Loucy (cell line): ENCODE measurements around the gene P2RX3.

Source experiments
- H2AFZ ChIP-seq: fragments of 200-600 bp; sonication (generic); 2 replicates; pipeline ENCODE4 v1.6.0; 2016; ENCODE audit warnings: antibody characterized with exemption, mild to moderate bottlenecking, low read length, moderate library complexity
- H3F3A ChIP-seq: fragments of 200-600 bp; 2 replicates; pipeline ENCODE4 v1.6.0; 2016; ENCODE audit warnings: antibody characterized with exemption, low read depth, mild to moderate bottlenecking
- H3K27me3 ChIP-seq: fragments of 200-600 bp; sonication (generic); 2 replicates; pipeline ENCODE4 v1.6.1; 2014; ENCODE audit warnings: low read length, mild to moderate bottlenecking; ENCODE audit not compliant: insufficient read depth, poor library complexity, severe bottlenecking
- H3K36me3 ChIP-seq: fragments of 200-600 bp; sonication (generic); 2 replicates; pipeline ENCODE4 v1.6.1; 2016; ENCODE audit warnings: low read length; ENCODE audit not compliant: insufficient read depth
- H3K4me1 ChIP-seq: fragments of 200-600 bp; sonication (generic); 2 replicates; pipeline ENCODE4 v1.5.1; 2014; ENCODE audit warnings: low read length, mild to moderate bottlenecking; ENCODE audit not compliant: insufficient read depth, poor library complexity, severe bottlenecking
- H3K4me2 ChIP-seq: fragments of 200-600 bp; sonication (generic); 2 replicates; pipeline ENCODE4 v1.6.0; 2014; ENCODE audit warnings: antibody characterized with exemption, low read length, low read depth, mild to moderate bottlenecking; ENCODE audit not compliant: poor library complexity, severe bottlenecking
- H3K4me3 ChIP-seq: fragments of 200-600 bp; sonication (generic); 2 replicates; pipeline ENCODE4 v1.5.1; 2014; ENCODE audit warnings: low read length, mild to moderate bottlenecking, mixed read lengths; ENCODE audit not compliant: poor library complexity, severe bottlenecking
- H3K79me2 ChIP-seq: fragments of 200-600 bp; sonication (generic); 2 replicates; pipeline ENCODE4 v1.6.1; 2014; ENCODE audit warnings: low read length; ENCODE audit not compliant: insufficient read depth
- H3K9ac ChIP-seq: fragments of 200-600 bp; sonication (generic); 2 replicates; pipeline ENCODE4 v1.6.0; 2014; ENCODE audit warnings: mild to moderate bottlenecking, low read depth, low read length, moderate library complexity; ENCODE audit not compliant: poor library complexity, severe bottlenecking
- H3K9me2 ChIP-seq: fragments of 200-600 bp; sonication (generic); replicated peaks from 2 replicates; pipeline ENCODE4 v1.6.1; 2016; ENCODE audit warnings: low read depth, low read length, mixed read lengths
- H3K9me3 ChIP-seq: fragments of 200-600 bp; sonication (generic); 2 replicates; pipeline ENCODE4 v1.6.1; 2014; ENCODE audit warnings: mild to moderate bottlenecking, antibody characterized with exemption, low read length, low read depth; ENCODE audit not compliant: insufficient read depth
- H4K20me1 ChIP-seq: fragments of 200-600 bp; sonication (generic); 2 replicates; pipeline ENCODE4 v1.6.0; 2014; ENCODE audit warnings: antibody characterized with exemption, low read length, mild to moderate bottlenecking; ENCODE audit not compliant: insufficient read depth, poor library complexity, severe bottlenecking
- CTCF ChIP-seq: fragments of 200-600 bp; sonication (generic); conservative IDR thresholded peaks from 2 replicates; pipeline ENCODE4 v1.5.1; 2014; ENCODE audit warnings: mild to moderate bottlenecking, antibody characterized with exemption, low read length
- EZH2phosphoT487 ChIP-seq: fragments of 200-600 bp; IDR thresholded peaks from 2 replicates; pipeline ENCODE4 v1.6.1; 2018; ENCODE audit warnings: antibody characterized with exemption, mild to moderate bottlenecking, moderate library complexity, borderline replicate concordance

P2RX3 gene

GRCh38 chr11:57310091-57310490, 28.1 kb upstream of the P2RX3 start:
- Histone ChIP-seq H2AFZ (no peak overlapping the region), H3K9ac (no peak overlapping the region), H3K79me2 (no peaks in the 10 kb centered on the region), H4K20me1 (no peaks in the 10 kb centered on the region), H3K4me1 (peaks cover 16% of the 10 kb centered on the region), H3K4me2 (no peak overlapping the region), H3F3A (no peaks in the 10 kb centered on the region), H3K27me3 (no peaks in the 10 kb centered on the region), H3K36me3 (no peaks in the 10 kb centered on the region), H3K9me2 (no peaks in the 10 kb centered on the region), H3K4me3 (no peak overlapping the region), H3K9me3 (no peaks in the 10 kb centered on the region)
- TF ChIP-seq EZH2phosphoT487 (no peak), CTCF (no peak)

DNA sequence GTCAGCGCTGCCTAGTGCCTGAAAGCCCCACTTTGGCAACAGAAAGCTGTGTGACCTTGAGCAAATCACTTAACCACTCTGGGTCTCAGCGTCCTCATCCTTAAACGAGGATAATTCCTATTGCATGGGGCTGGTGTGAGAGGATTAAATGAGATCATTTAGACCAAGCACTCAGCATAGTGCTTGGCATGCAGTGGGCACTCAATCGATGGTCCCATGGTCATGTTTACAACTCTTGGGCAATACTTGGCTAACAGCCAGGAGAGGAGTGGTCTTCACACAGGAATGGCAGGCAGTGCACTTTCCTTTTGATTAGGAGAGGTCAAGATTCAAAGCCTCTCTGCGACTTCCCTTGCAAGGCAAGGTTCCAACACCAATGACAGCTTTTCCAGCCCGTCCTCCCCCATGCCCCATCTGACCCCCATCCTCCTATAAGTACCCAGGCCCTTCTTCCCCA, 27.5 kb upstream of the P2RX3 start:
- Histone ChIP-seq H3K9me2 (no peaks in the 10 kb centered on the region), H2AFZ (no peak overlapping the region), H3K79me2 (no peaks in the 10 kb centered on the region), H3K4me1 (peaks cover 21% of the 10 kb centered on the region), H3K4me3 (peak overlapping the region; percentile 75), H3K4me2 (peak overlapping the region; percentile 96), H3F3A (no peaks in the 10 kb centered on the region), H3K9me3 (no peaks in the 10 kb centered on the region), H4K20me1 (no peaks in the 10 kb centered on the region), H3K36me3 (no peaks in the 10 kb centered on the region), H3K27me3 (no peaks in the 10 kb centered on the region), H3K9ac (peak overlapping the region; percentile 70)
- TF ChIP-seq CTCF (no peak), EZH2phosphoT487 (no peak)

- H2AFZ ChIP-seq: peak overlapping the region; percentile 66; the same call in 1 of the 2 replicates
- H3K4me1 ChIP-seq: peaks cover 28% of the 10 kb centered on the region
- H3F3A ChIP-seq: no peaks in the 10 kb centered on the region
- H3K9me3 ChIP-seq: no peaks in the 10 kb centered on the region
- no peak for TF ChIP-seq CTCF
- no peak for TF ChIP-seq EZH2phosphoT487
- peak overlapping the region; percentile 70 for H3K9ac ChIP-seq
- H3K36me3 ChIP-seq: no peaks in the 10 kb centered on the region
- no peaks in the 10 kb centered on the region for H4K20me1 ChIP-seq
- H3K4me2 ChIP-seq: peak overlapping the region; percentile 96
- H3K4me3 ChIP-seq: peak overlapping the region; percentile 75
- no peaks in the 10 kb centered on the region for H3K9me2 ChIP-seq
- H3K27me3 ChIP-seq: no peaks in the 10 kb centered on the region
- no peaks in the 10 kb centered on the region for H3K79me2 ChIP-seq
Observed at GRCh38 chr11:57311109-57311936, 26.8 kb upstream of the P2RX3 start.
